CD4-positive, CD25-positive, alpha-beta regulatory T cell (primary cell): Measurements from ENCODE around the gene LRP1. TPM values are rescaled to one million over a fixed set of nuclear protein-coding genes. Genes with fewer than 3 reads are reported as not detected.

Source experiments
- ATAC-seq, 2 donors: fragments of 150-1000 bp; cut with Tn5 transposase; one replicate each; pipeline ENCODE4 v1.10.0; 2021; ENCODE audit warnings: low read depth in 2 of 2, moderate number of reproducible peaks in 2 of 2, moderate library complexity in 1 of 2
- DNase-seq, 3 donors: peaks; one replicate each; pipeline versions ENCODE4 v3.0.0 to v3.0.0-alpha.2; 2012 to 2022; ENCODE audit warnings: mixed read lengths in 1 of 3
- H3K27ac ChIP-seq: one replicate; pipeline ENCODE4 v1.7.0; 2013; ENCODE audit warnings: mild to moderate bottlenecking, low read length; ENCODE audit not compliant: insufficient read depth, poor library complexity, severe bottlenecking
- H3K27me3 ChIP-seq: one replicate; pipeline ENCODE4 v1.7.0; 2013; ENCODE audit warnings: low read length; ENCODE audit not compliant: control insufficient read depth, insufficient read depth
- H3K36me3 ChIP-seq: one replicate; pipeline ENCODE4 v1.7.0; 2013; ENCODE audit warnings: mild to moderate bottlenecking, low read length, moderate library complexity; ENCODE audit not compliant: control insufficient read depth, insufficient read depth
- H3K4me1 ChIP-seq: 2 replicates; pipeline ENCODE4 v1.7.0; 2013; ENCODE audit warnings: mild to moderate bottlenecking, low read length; ENCODE audit not compliant: insufficient read depth, control insufficient read depth, poor library complexity, severe bottlenecking
- H3K4me3 ChIP-seq: one replicate; pipeline ENCODE4 v1.7.0; 2013; ENCODE audit warnings: low read depth, mild to moderate bottlenecking, low read length, moderate library complexity
- H3K9me3 ChIP-seq, 2 experiments: 1 replicate in 1 of 2; 2 replicates in 1 of 2; pipeline ENCODE4 v1.7.0; 2013; ENCODE audit warnings: low read length in 2 of 2, mild to moderate bottlenecking in 1 of 2, moderate library complexity in 1 of 2; ENCODE audit not compliant: control insufficient read depth in 2 of 2
- H3K27ac Mint-ChIP-seq, 3 donors: one replicate each; pipeline ENCODE4 v1.8.0; 2020 to 2022; ENCODE audit warnings: mild to moderate bottlenecking in 3 of 3, mixed read lengths in 3 of 3, moderate library complexity in 2 of 3
- H3K27me3 Mint-ChIP-seq: one replicate; pipeline ENCODE4 v1.8.0; 2022; ENCODE audit warnings: mild to moderate bottlenecking, mixed read lengths
- H3K36me3 Mint-ChIP-seq: one replicate; pipeline ENCODE4 v1.8.0; 2020; ENCODE audit warnings: mixed read lengths
- H3K4me1 Mint-ChIP-seq, 4 donors: one replicate each; pipeline ENCODE4 v1.8.0; 2020 to 2022; ENCODE audit warnings: mixed read lengths in 4 of 4, mild to moderate bottlenecking in 1 of 4
- H3K4me3 Mint-ChIP-seq, 4 donors: one replicate each; pipeline ENCODE4 v1.8.0; 2020 to 2022; ENCODE audit warnings: mild to moderate bottlenecking in 4 of 4, mixed read lengths in 4 of 4, moderate library complexity in 3 of 4
- H3K9me3 Mint-ChIP-seq, 7 donors: one replicate each; pipeline ENCODE4 v1.8.0; 2020 to 2022; ENCODE audit warnings: mixed read lengths in 7 of 7, mild to moderate bottlenecking in 3 of 7, moderate library complexity in 2 of 7
- polyA plus RNA-seq, 4 donors: library from polyadenylated mRNA; unstranded; fragments of 300-500 nt; fragmentation: Illumina TruSeq; gene quantifications; one replicate each; pipeline ENCODE4 v1.2.3, GENCODE V29; 2021
- total RNA-seq: library from RNA; stranded (reverse); gene quantifications from one replicate; pipeline ENCODE4 v1.2.3, GENCODE V29; 2022

LRP1 gene
- total and polyA plus RNA-seq, 5 donors from 2014 or later, result 0.13 to 3.9 (median 0.21) TPM; not detected in 1

- Mint-ChIP-seq H3K27ac (no peak overlapping the region), H3K27me3 (no peaks in the 10 kb centered on the region), H3K4me3 (no peak overlapping the region), H3K4me1 (no peaks in the 10 kb centered on the region), H3K36me3 (no peaks in the 10 kb centered on the region), H3K9me3 (no peaks in the 10 kb centered on the region)
- Histone ChIP-seq H3K9me3 (no peaks in the 10 kb centered on the region), H3K27ac (no peak overlapping the region), H3K4me3 (no peak overlapping the region), H3K36me3 (no peaks in the 10 kb centered on the region), H3K27me3 (no peaks in the 10 kb centered on the region), H3K4me1 (no peaks in the 10 kb centered on the region)
- no peak for ATAC-seq
- no peak for DNase-seq
Observed at GRCh38 chr12:57200497-57200896, 72.2 kb downstream of the LRP1 start.

GRCh38 chr12:57201219-57201618 lies 72.9 kb downstream of the LRP1 start:
- Histone ChIP-seq H3K27me3 (no peaks in the 10 kb centered on the region), H3K36me3 (no peaks in the 10 kb centered on the region), H3K4me3 (no peak overlapping the region), H3K9me3 (no peaks in the 10 kb centered on the region), H3K27ac (no peak overlapping the region), H3K4me1 (no peaks in the 10 kb centered on the region)
- no peak overlapping the region for H3K4me3 Mint-ChIP-seq
- no peaks in the 10 kb centered on the region for H3K4me1 Mint-ChIP-seq
- no peaks in the 10 kb centered on the region for H3K9me3 Mint-ChIP-seq
- no peak overlapping the region for H3K27ac Mint-ChIP-seq
- H3K36me3 Mint-ChIP-seq, result no peaks in the 10 kb centered on the region
- DNase-seq (no peak), ATAC-seq (no peak)
- H3K27me3 Mint-ChIP-seq, result no peaks in the 10 kb centered on the region

GRCh38 chr12:57201631-57202030 lies 73.3 kb downstream of the LRP1 start:
- H3K4me1 ChIP-seq, result no peaks in the 10 kb centered on the region
- H3K27me3 Mint-ChIP-seq, result no peaks in the 10 kb centered on the region
- H3K27ac ChIP-seq, result no peak overlapping the region
- no peaks in the 10 kb centered on the region for H3K36me3 ChIP-seq
- H3K36me3 Mint-ChIP-seq, result no peaks in the 10 kb centered on the region
- no peak overlapping the region for H3K4me3 ChIP-seq
- H3K4me1 Mint-ChIP-seq, result no peaks in the 10 kb centered on the region
- no peaks in the 10 kb centered on the region for H3K9me3 ChIP-seq
- H3K4me3 Mint-ChIP-seq, result no peak overlapping the region
- H3K27me3 ChIP-seq, result no peaks in the 10 kb centered on the region
- no peak overlapping the region for H3K27ac Mint-ChIP-seq
- no peak for ATAC-seq
- no peak for DNase-seq
- no peaks in the 10 kb centered on the region for H3K9me3 Mint-ChIP-seq

GRCh38 chr12:57202321-57202720 lies 74.0 kb downstream of the LRP1 start:
- no peak for DNase-seq
- Histone ChIP-seq H3K27me3 (no peaks in the 10 kb centered on the region), H3K4me3 (no peak overlapping the region), H3K9me3 (no peaks in the 10 kb centered on the region), H3K4me1 (no peaks in the 10 kb centered on the region), H3K27ac (no peak overlapping the region), H3K36me3 (no peaks in the 10 kb centered on the region)
- H3K4me1 Mint-ChIP-seq, result no peaks in the 10 kb centered on the region
- no peaks in the 10 kb centered on the region for H3K36me3 Mint-ChIP-seq
- H3K27me3 Mint-ChIP-seq, result peaks cover 2% of the 10 kb centered on the region
- no peak overlapping the region for H3K27ac Mint-ChIP-seq
- ATAC-seq, result no peak
- H3K4me3 Mint-ChIP-seq, result no peak overlapping the region
- no peaks in the 10 kb centered on the region for H3K9me3 Mint-ChIP-seq

GRCh38 chr12:57203201-57203600 lies 74.9 kb downstream of the LRP1 start:
- no peak overlapping the region for H3K27ac ChIP-seq
- DNase-seq (no peak), ATAC-seq (no peak)
- Mint-ChIP-seq H3K36me3 (no peaks in the 10 kb centered on the region), H3K4me3 (no peak overlapping the region), H3K27me3 (peaks cover 4% of the 10 kb centered on the region), H3K27ac (no peak overlapping the region), H3K9me3 (no peaks in the 10 kb centered on the region), H3K4me1 (no peaks in the 10 kb centered on the region)
- no peaks in the 10 kb centered on the region for H3K27me3 ChIP-seq
- H3K36me3 ChIP-seq, result no peaks in the 10 kb centered on the region
- H3K9me3 ChIP-seq, result no peaks in the 10 kb centered on the region
- no peak overlapping the region for H3K4me3 ChIP-seq
- no peaks in the 10 kb centered on the region for H3K4me1 ChIP-seq

- DNase-seq (no peak), ATAC-seq (no peak)
- Histone ChIP-seq H3K9me3 (no peaks in the 10 kb centered on the region), H3K4me1 (no peaks in the 10 kb centered on the region), H3K4me3 (no peak overlapping the region), H3K27ac (no peak overlapping the region), H3K27me3 (no peaks in the 10 kb centered on the region), H3K36me3 (no peaks in the 10 kb centered on the region)
- no peak overlapping the region for H3K27ac Mint-ChIP-seq
- H3K4me3 Mint-ChIP-seq, result no peak overlapping the region
- no peaks in the 10 kb centered on the region for H3K9me3 Mint-ChIP-seq
- H3K4me1 Mint-ChIP-seq, result no peaks in the 10 kb centered on the region
- H3K36me3 Mint-ChIP-seq, result no peaks in the 10 kb centered on the region
- H3K27me3 Mint-ChIP-seq, result peaks cover 4% of the 10 kb centered on the region
Observed at GRCh38 chr12:57203791-57204190, 75.5 kb downstream of the LRP1 start.

- no peaks in the 10 kb centered on the region for H3K4me1 Mint-ChIP-seq
- ATAC-seq, result no peak
- no peak overlapping the region for H3K4me3 Mint-ChIP-seq
- H3K27me3 Mint-ChIP-seq, result peaks cover 4% of the 10 kb centered on the region
- H3K27ac Mint-ChIP-seq, result no peak overlapping the region
- Histone ChIP-seq H3K27ac (no peak overlapping the region), H3K27me3 (no peaks in the 10 kb centered on the region), H3K4me3 (no peak overlapping the region), H3K9me3 (no peaks in the 10 kb centered on the region), H3K36me3 (no peaks in the 10 kb centered on the region), H3K4me1 (no peaks in the 10 kb centered on the region)
- no peak for DNase-seq
- no peaks in the 10 kb centered on the region for H3K9me3 Mint-ChIP-seq
- H3K36me3 Mint-ChIP-seq, result no peaks in the 10 kb centered on the region
Observed at GRCh38 chr12:57204454-57204853, 76.2 kb downstream of the LRP1 start.

- no peaks in the 10 kb centered on the region for H3K36me3 ChIP-seq
Observed at GRCh38 chr12:57205186-57205585, 76.9 kb downstream of the LRP1 start.

More at GRCh38 chr12:57205186-57205585, 76.9 kb downstream of the LRP1 start:
- Mint-ChIP-seq H3K9me3 (no peaks in the 10 kb centered on the region), H3K36me3 (no peaks in the 10 kb centered on the region), H3K4me3 (no peak overlapping the region), H3K27ac (no peak overlapping the region), H3K27me3 (peaks cover 4% of the 10 kb centered on the region), H3K4me1 (no peaks in the 10 kb centered on the region)
- Histone ChIP-seq H3K4me3 (no peak overlapping the region), H3K27me3 (no peaks in the 10 kb centered on the region), H3K4me1 (no peaks in the 10 kb centered on the region), H3K9me3 (no peaks in the 10 kb centered on the region), H3K27ac (no peak overlapping the region)
- no peak for ATAC-seq
- no peak for DNase-seq
